Pons (tissue), 1 donor: ENCODE data around the gene WWP2.
"Not testable (repeated sequence)": the region's sequence is repeated elsewhere in the genome, so short reads cannot be mapped to it uniquely, and the experiment has no call there.

ENCODE experiments used
- DNase-seq: peaks from one replicate; pipeline ENCODE4 v3.0.0-alpha.2; 2016; ENCODE audit warnings: low spot score

WWP2 gene

GRCh38 chr16:69796285-69797118 lies 34.4 kb downstream of the WWP2 start:
- peak; percentile 92 for DNase-seq

GRCh38 chr16:69798466-69798865 lies 36.3 kb downstream of the WWP2 start:
- DNase-seq: peak; percentile 68

- DNase-seq: peak; percentile 54
Observed at GRCh38 chr16:69799611-69800031, 37.5 kb downstream of the WWP2 start.

DNA sequence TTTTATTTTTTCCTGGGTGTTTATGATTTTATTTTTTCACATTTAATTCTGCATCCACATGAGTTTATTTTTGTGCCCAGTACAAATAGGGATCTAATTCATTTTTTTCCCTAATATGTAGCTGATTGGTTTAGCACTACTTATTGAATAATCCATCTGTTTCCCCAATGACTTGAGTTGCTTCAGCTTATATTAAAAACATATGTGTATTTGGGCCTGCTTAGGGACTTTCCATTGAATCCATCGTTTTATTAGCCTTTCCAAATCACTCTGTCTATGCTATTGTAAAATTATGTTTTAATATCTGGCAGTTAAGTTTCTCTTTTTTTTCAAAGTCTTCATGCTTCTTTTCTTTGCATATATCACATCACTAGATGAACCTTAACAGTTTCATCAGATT lies 42.2 kb downstream of the WWP2 start:
- no peak for DNase-seq

- DNase-seq: not testable (repeated sequence)
Observed at GRCh38 chr16:69806776-69807175, 44.6 kb downstream of the WWP2 start.

GRCh38 chr16:69812688-69813014 lies 50.5 kb downstream of the WWP2 start:
- DNase-seq: no peak

GRCh38 chr16:69814078-69814477 lies 51.9 kb downstream of the WWP2 start:
- no peak for DNase-seq

GRCh38 chr16:69814561-69814960 lies 52.4 kb downstream of the WWP2 start:
- DNase-seq: no peak

DNA sequence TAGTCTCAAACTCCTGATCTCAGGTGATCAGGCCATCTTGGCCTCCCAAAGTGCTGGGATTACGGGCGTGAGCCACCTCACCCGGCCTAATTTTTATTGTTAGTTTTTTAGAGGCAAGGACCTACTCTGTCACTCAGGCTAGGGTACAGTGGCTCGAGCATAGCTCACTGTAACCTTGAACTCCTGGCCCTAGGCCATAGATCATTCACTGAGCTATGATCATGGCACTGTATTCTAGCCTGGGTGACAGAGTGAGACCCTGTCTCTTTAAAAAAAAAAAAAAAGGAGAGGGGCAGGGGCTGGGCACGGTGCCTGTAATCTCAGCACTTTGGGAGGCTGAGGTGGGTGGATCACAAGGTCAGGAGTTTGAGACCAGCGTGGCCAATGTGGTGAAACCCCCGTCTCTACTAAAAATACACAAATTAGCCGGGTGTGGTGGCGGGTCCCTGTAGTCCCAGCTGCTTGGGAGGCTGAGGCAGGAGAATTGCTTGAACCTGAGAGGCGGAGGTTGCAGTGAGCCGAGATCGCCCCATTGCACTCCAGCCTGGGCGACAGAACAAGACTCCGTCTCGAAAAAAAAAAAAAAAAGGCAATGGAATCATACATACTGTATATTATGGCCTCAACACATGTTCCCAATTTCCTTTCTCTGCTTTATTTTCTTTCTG lies 53.2 kb downstream of the WWP2 start:
- not testable (repeated sequence) for DNase-seq

- DNase-seq: no peak
Observed at GRCh38 chr16:69816996-69817395, 54.9 kb downstream of the WWP2 start.

- DNase-seq: no peak
Observed at GRCh38 chr16:69818891-69819545, 56.9 kb downstream of the WWP2 start.

GRCh38 chr16:69820926-69821541 lies 58.9 kb downstream of the WWP2 start:
- peak; percentile 63 for DNase-seq

GRCh38 chr16:69821844-69822173 lies 59.7 kb downstream of the WWP2 start:
- no peak for DNase-seq

DNA sequence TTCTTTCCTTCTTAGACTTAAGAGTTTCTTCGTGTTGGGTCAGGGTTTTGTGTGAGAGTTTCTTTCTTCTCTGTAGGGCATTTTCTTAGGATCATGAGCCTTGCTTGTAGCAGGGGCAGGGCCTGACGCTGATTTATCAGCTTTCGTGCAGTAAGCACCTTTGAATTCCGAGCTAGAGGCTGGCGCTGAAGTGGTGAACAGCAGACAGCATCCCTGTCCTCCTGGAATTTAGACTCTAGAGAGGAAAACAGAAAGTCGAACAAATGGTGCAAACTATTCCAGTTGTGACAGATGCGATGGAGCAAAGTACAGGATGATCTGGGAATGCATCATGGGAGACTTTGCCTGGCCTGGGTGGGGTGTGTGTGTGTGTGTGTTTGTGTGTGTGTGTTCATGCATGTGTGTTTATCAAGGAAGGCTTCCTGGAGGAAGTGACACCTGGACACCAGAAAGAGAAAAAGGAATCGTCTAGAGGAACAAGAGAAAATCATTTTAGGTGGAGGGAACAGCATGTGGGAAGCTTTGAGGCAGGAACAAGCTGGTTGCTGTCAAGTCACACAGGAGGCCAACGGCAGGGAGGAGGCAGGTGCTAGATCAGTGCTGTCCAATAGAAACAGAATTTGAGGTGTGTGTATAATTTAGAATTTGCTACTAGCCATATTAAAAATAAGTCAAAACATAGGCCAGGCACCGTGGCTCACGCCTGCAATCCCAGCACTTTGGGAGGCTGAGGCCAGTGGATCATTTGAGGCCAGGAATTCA lies 60.2 kb downstream of the WWP2 start:
- DNase-seq: no peak

DNA sequence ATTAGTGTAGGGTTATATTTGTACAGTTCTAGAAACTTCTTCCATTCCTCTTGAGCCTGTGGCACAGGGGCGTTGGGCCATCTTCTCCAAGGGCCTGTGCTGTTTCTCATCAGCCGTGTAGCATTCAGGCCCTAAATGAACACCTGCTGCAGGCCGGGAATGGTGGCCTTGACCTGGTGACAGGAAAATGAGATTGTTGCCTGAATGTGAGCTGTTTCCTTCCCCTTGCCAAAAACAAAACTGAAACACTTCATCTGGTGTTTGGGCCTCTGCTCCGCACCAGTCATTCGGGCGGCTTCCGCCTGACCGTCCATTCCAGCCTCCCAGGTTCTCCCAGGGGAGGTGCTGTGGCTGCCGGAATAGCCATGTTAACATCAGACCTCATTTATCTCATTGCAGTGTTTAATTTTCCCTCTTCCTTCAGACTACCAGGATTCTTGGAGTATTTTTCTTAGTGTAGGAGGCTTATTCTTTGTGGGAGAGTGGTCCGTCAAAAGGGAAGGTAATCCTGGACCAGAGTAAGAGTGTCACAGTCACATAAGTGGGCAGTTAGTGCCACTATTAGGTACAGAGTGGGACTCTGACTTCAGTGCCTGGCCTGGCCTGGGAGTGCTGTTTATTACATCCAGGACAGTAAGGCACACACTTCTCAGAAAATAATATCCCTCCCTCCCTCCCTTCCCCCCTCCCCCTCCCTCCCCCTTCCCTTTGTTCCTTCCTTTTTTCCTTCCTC lies 61.9 kb downstream of the WWP2 start:
- no peak for DNase-seq

- DNase-seq: not testable (repeated sequence)
Observed at GRCh38 chr16:69824564-69825142, 62.5 kb downstream of the WWP2 start.

DNA sequence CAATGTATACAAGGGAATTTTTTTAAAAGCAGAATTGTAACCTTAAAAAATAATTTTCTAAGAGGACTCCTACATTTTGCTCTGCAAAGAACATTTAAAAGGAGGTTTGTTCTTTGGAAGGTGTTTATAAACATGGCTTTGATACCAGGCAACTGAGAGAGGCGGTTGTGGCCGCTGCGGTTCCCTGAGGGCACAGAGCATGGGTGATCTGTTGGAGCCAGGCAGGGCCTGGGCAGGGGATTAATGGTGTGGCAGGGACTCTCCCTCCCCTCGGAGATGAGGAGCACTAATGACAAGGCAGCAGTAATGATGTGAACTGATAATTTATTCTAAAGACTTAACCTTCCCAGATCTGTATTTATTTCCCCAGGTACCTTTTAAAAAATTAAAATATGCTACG lies 65.4 kb downstream of the WWP2 start:
- DNase-seq: no peak

- no peak for DNase-seq
Observed at GRCh38 chr16:69829338-69829737, 67.2 kb downstream of the WWP2 start.

DNA sequence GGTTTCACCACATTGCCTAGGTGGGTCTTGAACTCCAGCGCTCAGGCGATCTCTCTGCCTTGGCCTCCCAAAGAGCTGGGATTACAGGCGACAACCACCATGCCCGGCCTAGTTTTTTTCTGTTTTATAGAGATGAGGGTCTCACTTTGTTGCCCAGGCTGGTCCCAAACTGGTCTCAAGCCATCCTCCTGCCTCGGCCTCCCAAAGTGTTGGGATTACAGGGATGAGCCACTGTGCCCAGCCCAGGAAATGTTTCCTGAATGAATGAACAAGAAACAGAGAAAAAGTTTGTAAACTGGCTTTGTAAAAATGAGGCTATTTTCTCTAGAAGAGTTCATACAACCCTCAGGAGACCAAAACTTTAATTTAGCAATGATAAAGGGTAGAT lies 68.0 kb downstream of the WWP2 start:
- no peak for DNase-seq

GRCh38 chr16:69830534-69831211 lies 68.5 kb downstream of the WWP2 start:
- no peak for DNase-seq
